Uterus (tissue), 2 donors: Measurements from ENCODE around the gene CD48.

Experiments
- CTCF ChIP-seq, 4 experiments: fragments of 200-600 bp in 2 of 4; fragments of 450-650 bp in 2 of 4; sonication (generic) in 2 of 4; IDR thresholded peaks; one replicate each; pipeline ENCODE4 v1.5.1; 2016 to 2019; ENCODE audit warnings: antibody characterized with exemption in 4 of 4, mild to moderate bottlenecking in 2 of 4, moderate library complexity in 1 of 4
- POLR2A ChIP-seq, 2 donors: fragments of 450-650 bp; IDR thresholded peaks; one replicate each; pipeline ENCODE4 v1.6.1; 2016; ENCODE audit warnings: antibody characterized with exemption in 2 of 2, mild to moderate bottlenecking in 1 of 2, moderate library complexity in 1 of 2

- TF ChIP-seq CTCF (IDR thresholded peaks at IDR 0.05): no peak
- TF ChIP-seq POLR2A (IDR thresholded peaks at IDR 0.05): no peak
Observed at GRCh38 chr1:160646711-160647328, 64.8 kb downstream of the CD48 start, which contains the start of gene SLAMF1.
